ENCODE measurements around the gene MESP2. TPM values are rescaled to one million over a fixed set of nuclear protein-coding genes. Genes with fewer than 3 reads are reported as not detected.

The MESP2 gene
- total and polyA plus RNA-seq, 8 donors: 0.14 to 0.35 (median 0.34) TPM; not detected in 5

GRCh38 chr15:89745768-89746167 lies 30.4 kb upstream of the MESP2 start:
- no peak overlapping the region for H3K4me3 ChIP-seq
- peaks cover 10 to 47% of the 10 kb centered on the region in 2 donors for H3K27me3 ChIP-seq
- H3K27ac ChIP-seq: no peak overlapping the region
- ATAC-seq (no peak), DNase-seq (no peak)
- TF ChIP-seq CTCF (IDR thresholded peaks at IDR 0.05): no peak
- intact Hi-C loops (cut with DNase I): no loop called here
- H3K9me3 ChIP-seq: no peaks in the 10 kb centered on the region
- H3K4me1 ChIP-seq: peaks cover 0 to 10% of the 10 kb centered on the region in 2 donors
- no peaks in the 10 kb centered on the region for H3K36me3 ChIP-seq

GRCh38 chr15:89746386-89746780 lies 29.7 kb upstream of the MESP2 start:
- H3K4me3 ChIP-seq: no peak overlapping the region
- no peaks in the 10 kb centered on the region for H3K36me3 ChIP-seq
- H3K4me1 ChIP-seq: peaks cover 3 to 15% of the 10 kb centered on the region in 2 donors
- DNase-seq (no peak), ATAC-seq (no peak)
- TF ChIP-seq CTCF (IDR thresholded peaks at IDR 0.05): no peak
- intact Hi-C loops (cut with DNase I): no loop called here
- H3K27ac ChIP-seq: no peak overlapping the region
- H3K27me3 ChIP-seq: peaks cover 10 to 51% of the 10 kb centered on the region in 2 donors
- H3K9me3 ChIP-seq: no peaks in the 10 kb centered on the region

GRCh38 chr15:89747708-89748682 lies 28.1 kb upstream of the MESP2 start:
- Histone ChIP-seq H3K9me3 (no peaks in the 10 kb centered on the region), H3K27ac (no peak overlapping the region), H3K4me3 (no peak overlapping the region), H3K4me1 (peaks cover 4 to 17% of the 10 kb centered on the region in 2 donors), H3K27me3 (peaks cover 10 to 61% of the 10 kb centered on the region in 2 donors), H3K36me3 (no peaks in the 10 kb centered on the region)
- ATAC-seq (no peak), DNase-seq (peak in 1 of 4 donors; percentile 75)
- TF ChIP-seq CTCF (IDR thresholded peaks at IDR 0.05): no peak
- intact Hi-C loops (cut with DNase I): no loop called here

GRCh38 chr15:89749054-89749453 lies 27.1 kb upstream of the MESP2 start:
- Histone ChIP-seq H3K27ac (no peak overlapping the region), H3K9me3 (no peaks in the 10 kb centered on the region), H3K4me3 (no peak overlapping the region), H3K4me1 (peaks cover 4 to 17% of the 10 kb centered on the region in 2 donors), H3K36me3 (no peaks in the 10 kb centered on the region), H3K27me3 (peaks cover 10 to 68% of the 10 kb centered on the region in 2 donors)
- TF ChIP-seq CTCF (IDR thresholded peaks at IDR 0.05): no peak
- ATAC-seq (no peak), DNase-seq (no peak)
- intact Hi-C loops (cut with DNase I): no loop called here

GRCh38 chr15:89749526-89749925 lies 26.6 kb upstream of the MESP2 start:
- H3K9me3 ChIP-seq: no peaks in the 10 kb centered on the region
- peaks cover 4 to 17% of the 10 kb centered on the region in 2 donors for H3K4me1 ChIP-seq
- H3K4me3 ChIP-seq: peak overlapping the region; percentile 56 to 69
- H3K27me3 ChIP-seq: peaks cover 10 to 68% of the 10 kb centered on the region in 2 donors
- intact Hi-C loops (cut with DNase I): no loop called here
- H3K36me3 ChIP-seq: no peaks in the 10 kb centered on the region
- no peak for TF ChIP-seq CTCF (IDR thresholded peaks at IDR 0.05)
- no peak overlapping the region for H3K27ac ChIP-seq
- ATAC-seq: no peak
- no peak for DNase-seq

Data from left lung (tissue), 10 donors.